Measurements from ENCODE around the gene PRX. TPM values are rescaled to one million over a fixed set of nuclear protein-coding genes. Genes with fewer than 3 reads are reported as not detected.

PRX gene
- total and polyA plus RNA-seq, 2 of the 13 experiments (the other 11 are each of a cell fraction or from before 2014, with no cell fraction given) = 0.66 TPM

DNA sequence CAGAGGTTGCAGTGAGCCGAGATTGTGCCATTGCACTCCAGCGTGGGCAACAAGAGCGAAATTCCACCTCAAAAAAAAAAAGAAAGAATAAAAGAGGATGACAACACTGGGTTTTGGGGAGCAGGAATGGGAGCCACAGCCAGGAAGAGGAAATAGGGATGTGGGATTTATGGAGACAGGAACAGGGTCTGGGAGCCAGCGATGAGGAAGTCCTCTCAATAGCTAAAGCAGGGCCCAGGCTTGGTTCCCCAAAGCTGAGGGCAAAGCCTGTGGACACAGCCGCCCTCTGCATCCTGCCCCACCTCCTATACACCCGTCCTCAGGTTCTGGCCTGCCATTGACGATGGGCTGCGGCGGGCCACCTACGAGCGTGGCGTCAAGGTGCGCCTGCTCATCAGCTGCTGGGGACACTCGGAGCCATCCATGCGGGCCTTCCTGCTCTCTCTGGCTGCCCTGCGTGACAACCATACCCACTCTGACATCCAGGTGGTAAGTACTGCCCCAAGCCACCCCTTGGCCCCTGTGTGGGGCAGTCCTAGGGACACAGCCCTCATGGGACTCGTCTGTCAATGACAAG is 36.8 kb downstream of the PRX start:
- Histone ChIP-seq H2AFZ (ENCODE audit: low read length) (no peak overlapping the region), H3K27ac (ENCODE audit: extremely low read length, insufficient read depth, low read length) (no peak overlapping the region), H3K9ac (ENCODE audit: insufficient read depth, low read depth, low read length) (no peak overlapping the region), H3K27me3 (ENCODE audit: control insufficient read depth in 1 of 2, insufficient read depth in 2 of 2, low read length in 2 of 2) (no peaks in the 10 kb centered on the region), H3K4me2 (ENCODE audit: low read depth, low read length) (no peak overlapping the region), H3K36me3 (replicated peaks in 1 of 2; ENCODE audit: control insufficient read depth in 1 of 2, insufficient read depth in 2 of 2, low read length in 2 of 2) (no peaks in the 10 kb centered on the region; a peak in 1 of 5 replicates), H3K79me2 (ENCODE audit: insufficient read depth, low read length) (no peaks in the 10 kb centered on the region), H3K9me3 (ENCODE audit: low read length) (no peaks in the 10 kb centered on the region), H3K4me1 (ENCODE audit: insufficient read depth, low read length) (no peaks in the 10 kb centered on the region), H3K4me3 (replicated peaks in 1 of 3; ENCODE audit: insufficient read depth in 1 of 3, low read depth in 2 of 3, low read length in 3 of 3) (no peak overlapping the region), H4K20me1 (ENCODE audit: insufficient read depth, low read length) (no peaks in the 10 kb centered on the region)
- in situ Hi-C loops (cut with HindIII; ENCODE audit: extremely low pct_ligation_motif_present, low pct_unique_long_range_greater_than_20kb) = no loop called here
- CTCF ChIA-PET (ENCODE audit: low intra/inter-chr PET ratio, low total read pairs) = no interaction called here
- WGBS (ENCODE audit: low lambda C conversion rate) = 96% methylated on average over 17 of the region's 17 CpGs
- no peak for FAIRE-seq
- intact Hi-C loops (cut with micrococcal nuclease; ENCODE audit: unreplicated experiment) = no loop called here
- POLR2A ChIA-PET = no interaction called here
- TF ChIP-seq, protein P1, sequence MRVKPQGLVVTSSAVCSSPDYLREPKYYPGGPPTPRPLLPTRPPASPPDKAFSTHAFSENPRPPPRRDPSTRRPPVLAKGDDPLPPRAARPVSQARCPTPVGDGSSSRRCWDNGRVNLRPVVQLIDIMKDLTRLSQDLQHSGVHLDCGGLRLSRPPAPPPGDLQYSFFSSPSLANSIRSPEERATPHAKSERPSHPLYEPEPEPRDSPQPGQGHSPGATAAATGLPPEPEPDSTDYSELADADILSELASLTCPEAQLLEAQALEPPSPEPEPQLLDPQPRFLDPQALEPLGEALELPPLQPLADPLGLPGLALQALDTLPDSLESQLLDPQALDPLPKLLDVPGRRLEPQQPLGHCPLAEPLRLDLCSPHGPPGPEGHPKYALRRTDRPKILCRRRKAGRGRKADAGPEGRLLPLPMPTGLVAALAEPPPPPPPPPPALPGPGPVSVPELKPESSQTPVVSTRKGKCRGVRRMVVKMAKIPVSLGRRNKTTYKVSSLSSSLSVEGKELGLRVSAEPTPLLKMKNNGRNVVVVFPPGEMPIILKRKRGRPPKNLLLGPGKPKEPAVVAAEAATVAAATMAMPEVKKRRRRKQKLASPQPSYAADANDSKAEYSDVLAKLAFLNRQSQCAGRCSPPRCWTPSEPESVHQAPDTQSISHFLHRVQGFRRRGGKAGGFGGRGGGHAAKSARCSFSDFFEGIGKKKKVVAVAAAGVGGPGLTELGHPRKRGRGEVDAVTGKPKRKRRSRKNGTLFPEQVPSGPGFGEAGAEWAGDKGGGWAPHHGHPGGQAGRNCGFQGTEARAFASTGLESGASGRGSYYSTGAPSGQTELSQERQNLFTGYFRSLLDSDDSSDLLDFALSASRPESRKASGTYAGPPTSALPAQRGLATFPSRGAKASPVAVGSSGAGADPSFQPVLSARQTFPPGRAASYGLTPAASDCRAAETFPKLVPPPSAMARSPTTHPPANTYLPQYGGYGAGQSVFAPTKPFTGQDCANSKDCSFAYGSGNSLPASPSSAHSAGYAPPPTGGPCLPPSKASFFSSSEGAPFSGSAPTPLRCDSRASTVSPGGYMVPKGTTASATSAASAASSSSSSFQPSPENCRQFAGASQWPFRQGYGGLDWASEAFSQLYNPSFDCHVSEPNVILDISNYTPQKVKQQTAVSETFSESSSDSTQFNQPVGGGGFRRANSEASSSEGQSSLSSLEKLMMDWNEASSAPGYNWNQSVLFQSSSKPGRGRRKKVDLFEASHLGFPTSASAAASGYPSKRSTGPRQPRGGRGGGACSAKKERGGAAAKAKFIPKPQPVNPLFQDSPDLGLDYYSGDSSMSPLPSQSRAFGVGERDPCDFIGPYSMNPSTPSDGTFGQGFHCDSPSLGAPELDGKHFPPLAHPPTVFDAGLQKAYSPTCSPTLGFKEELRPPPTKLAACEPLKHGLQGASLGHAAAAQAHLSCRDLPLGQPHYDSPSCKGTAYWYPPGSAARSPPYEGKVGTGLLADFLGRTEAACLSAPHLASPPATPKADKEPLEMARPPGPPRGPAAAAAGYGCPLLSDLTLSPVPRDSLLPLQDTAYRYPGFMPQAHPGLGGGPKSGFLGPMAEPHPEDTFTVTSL (CRISPR knock-in tag; IDR thresholded peaks at IDR 0.05; ENCODE audit: borderline replicate concordance) = no peak
- TF ChIP-seq CREB1 (IDR thresholded peaks at IDR 0.05) = no peak
- TF ChIP-seq CREB1 (CRISPR knock-in tag; IDR thresholded peaks at IDR 0.05) = no peak
- no peak for TF ChIP-seq PAF1 (CRISPR knock-in tag; IDR thresholded peaks at IDR 0.05)
- TF ChIP-seq HMGA1 (CRISPR knock-in tag; conservative IDR thresholded peaks at IDR 0.05) = no peak
- no peak for DNase-seq (ENCODE audit: low spot score)
- no TSS peak for BruUV-seq (replicated peaks)
- ATAC-seq = no peak

All from HepG2 (cell line).